Suppressor macrophage (primary cell): ENCODE data around the gene CALML4.
"Not testable (repeated sequence)": the region's sequence is repeated elsewhere in the genome, so short reads cannot be mapped to it uniquely, and the experiment has no call there.

Experiments
- DNase-seq, 4 experiments: peaks; one replicate each; pipeline ENCODE4 v3.0.0-alpha.2; 2020 to 2022

CALML4 gene

DNA sequence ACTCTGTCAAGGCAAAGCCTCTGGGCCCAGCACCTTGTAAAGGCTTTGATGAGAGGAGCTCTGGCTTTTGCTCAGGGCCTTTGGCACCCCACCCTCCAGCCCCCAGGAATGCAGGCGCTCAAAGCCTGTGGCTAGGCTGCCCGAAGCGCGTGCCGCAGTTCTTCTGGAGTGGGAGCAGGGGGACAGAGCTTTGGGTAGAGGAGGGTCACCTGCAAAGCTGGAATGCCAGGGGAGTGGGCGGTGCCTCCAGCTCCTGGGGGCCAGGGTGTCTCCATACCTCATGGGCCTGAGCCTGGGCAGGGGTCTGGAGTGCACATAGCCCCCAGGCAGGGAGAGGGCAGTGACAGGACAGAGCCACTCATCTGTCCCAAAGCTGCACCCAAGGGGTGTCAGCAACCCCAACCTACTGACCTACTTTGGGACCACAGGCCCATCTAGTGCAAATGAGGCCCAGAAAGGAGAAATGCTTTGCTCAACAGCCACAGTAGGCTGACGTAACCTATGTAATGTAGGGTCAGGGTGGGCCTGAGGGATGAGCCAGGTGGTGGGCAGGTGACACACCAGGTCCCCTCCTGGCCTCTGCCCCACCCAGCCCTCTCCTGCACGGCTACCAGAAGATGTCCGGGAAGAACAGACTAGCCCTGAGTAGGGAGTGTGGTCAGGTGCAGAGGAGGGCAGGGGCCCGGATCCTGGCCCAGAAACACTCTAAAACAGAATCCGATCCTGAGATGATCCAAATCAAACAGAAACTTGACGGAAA lies 2.2 kb upstream of the CALML4 start:
- no peak for DNase-seq

GRCh38 chr15:68206711-68207151 lies 1.6 kb upstream of the CALML4 start:
- DNase-seq = no peak

GRCh38 chr15:68205954-68206539 lies 915 bp upstream of the CALML4 start:
- DNase-seq = peak; percentile 90 to 97 (median 96)

DNA sequence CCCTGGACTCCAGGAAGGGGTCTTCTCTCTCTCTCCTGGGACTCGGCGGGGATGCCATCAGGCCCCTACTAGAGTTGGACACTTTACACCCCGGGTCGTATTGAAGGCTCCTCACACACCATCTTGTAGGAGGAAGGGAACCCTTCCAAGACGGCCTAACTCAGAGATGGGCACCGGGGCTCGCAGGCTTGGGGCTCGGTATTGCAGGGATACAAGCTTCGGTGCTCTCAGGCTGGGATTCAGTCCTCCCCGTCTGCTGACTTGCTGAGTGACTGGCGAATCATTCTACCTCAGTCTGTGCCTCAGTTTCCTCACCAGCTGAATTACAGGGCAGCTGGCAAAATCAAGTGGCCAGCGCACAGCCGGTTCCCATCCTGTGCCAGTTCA lies 419 bp upstream of the CALML4 start:
- DNase-seq = no peak

GRCh38 chr15:68204361-68204760 lies 771 bp downstream of the CALML4 start:
- no peak for DNase-seq

- no peak for DNase-seq
Observed at GRCh38 chr15:68203956-68204355, 1.2 kb downstream of the CALML4 start.

GRCh38 chr15:68203486-68203885 lies 1.6 kb downstream of the CALML4 start:
- no peak for DNase-seq

DNA sequence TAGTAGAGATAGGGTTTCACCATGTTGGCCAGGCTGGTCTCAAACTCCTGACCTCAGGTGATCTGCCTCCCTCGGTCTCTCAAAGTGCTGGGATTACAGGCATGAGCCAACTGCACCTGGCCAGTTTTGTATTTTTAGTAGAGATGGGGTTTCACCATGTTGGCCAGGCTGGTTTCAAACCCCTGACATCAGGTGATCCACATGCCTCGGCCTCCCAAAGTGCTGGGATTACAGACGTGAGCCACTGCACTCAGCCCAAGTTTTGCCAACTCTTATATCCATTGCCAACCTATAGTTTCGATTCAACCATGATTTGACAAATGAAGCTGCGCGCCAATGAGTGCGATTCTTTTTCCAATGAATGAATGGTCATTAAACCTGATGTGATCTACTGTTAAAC lies 2.1 kb downstream of the CALML4 start:
- DNase-seq = not testable (repeated sequence)

DNA sequence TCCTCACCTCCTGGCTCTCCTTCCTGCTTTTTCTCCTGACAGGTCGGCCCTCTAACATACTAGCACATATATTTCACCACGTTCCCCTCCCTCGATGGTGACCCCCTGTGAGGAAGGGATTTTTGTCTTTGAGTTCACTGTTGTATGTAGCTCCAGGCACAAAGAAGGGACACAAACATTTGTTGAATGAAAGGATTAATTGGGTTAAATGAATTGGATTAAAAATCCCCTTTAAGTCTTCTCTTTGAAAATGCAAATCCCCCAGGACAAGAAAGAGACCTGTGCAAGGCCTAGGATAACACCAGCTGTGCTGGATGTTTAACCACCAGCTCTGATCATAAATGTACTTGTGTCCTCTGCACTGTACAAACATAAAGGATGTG lies 3.3 kb downstream of the CALML4 start:
- no peak for DNase-seq

DNA sequence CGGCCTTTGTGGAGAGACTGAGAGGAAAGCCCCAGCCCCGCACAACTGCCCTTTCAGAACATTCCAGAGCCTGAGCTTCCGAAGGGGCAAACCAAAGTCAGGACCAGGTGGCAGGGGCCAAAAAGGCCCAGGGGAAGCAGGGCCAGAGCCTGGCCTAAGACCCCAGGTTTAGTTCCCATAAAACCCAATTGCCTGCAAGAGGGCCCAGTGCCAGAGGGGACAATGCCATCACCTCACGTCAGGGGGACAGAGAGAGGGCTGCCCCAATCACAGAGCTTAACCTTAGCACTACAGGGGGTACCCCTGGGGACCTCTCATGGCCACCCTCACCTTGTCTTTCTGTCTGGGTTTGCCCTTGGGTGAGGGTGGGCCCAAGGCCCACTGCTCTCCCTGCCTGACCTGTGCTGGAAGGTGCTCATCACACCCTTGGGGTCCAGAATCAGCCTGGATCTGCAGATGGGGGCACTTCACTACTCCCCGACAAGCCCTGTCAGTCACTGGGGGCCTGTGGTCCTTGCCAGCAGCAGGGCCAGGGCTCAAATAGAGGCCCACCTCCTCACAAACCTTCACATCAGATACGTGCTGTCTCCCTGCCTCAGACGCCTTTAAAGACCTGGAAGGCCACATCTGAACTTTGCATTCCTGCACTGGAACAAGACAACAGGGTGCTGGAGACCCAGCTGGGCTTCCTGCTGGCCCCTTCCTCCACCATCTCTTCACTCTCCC lies 3.8 kb downstream of the CALML4 start:
- DNase-seq = no peak

GRCh38 chr15:68200016-68200861 lies 4.9 kb downstream of the CALML4 start:
- no peak for DNase-seq

GRCh38 chr15:68199340-68199739 lies 5.8 kb downstream of the CALML4 start:
- DNase-seq = no peak

GRCh38 chr15:68197661-68198437 lies 7.3 kb downstream of the CALML4 start:
- DNase-seq = no peak

DNA sequence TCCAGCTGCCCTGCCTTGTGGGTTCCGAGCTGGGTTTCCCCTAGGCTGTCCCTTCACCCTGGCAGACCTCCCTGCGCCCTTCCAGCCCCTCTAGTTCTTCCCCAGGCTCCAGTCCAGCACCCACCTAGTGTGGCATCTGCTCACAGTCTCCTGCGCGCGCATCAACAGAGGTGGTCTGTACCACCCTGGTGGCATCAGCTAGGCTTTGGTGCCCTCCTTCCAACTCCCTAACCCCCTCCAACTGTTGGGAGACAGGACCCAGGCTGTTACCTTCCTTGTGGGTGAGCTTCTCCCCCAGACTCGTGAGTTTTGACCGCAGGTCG lies 8.0 kb downstream of the CALML4 start:
- no peak for DNase-seq

DNA sequence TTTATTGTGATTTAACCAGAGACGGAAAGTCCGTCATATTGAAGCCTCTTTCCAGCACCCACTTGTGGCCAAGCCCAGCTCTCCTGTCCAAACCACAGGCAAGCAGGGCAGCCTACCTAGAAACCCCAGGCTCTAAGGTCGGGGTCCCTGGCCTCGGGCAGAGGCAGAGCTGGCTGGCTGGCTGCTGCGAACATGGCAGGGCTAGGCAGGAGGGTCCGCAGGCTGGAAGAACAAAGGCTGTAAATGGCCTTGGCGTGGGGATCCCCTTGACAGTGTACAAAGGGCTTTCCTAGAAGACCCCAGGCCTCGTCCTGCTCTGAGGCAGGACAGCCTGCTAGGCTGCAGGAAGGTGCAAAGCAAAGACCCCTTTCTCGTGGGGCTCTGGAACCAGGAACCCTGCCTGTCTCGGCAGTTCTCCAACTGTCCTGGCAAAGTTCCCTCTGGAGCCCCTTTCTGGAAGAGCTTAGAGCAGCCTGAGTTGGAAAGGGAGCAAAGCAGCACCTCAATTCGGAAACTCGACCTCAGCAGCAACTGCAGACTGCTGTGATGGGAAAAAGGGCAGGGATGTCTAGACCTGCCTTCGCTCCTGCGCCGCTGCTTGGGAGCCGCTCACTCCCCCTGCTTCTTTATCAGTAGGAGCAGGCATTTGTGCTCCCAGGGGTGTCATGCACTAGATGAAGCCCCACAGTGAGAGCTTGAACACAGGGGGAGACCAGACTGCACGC lies 8.5 kb downstream of the CALML4 start:
- DNase-seq = no peak

DNA sequence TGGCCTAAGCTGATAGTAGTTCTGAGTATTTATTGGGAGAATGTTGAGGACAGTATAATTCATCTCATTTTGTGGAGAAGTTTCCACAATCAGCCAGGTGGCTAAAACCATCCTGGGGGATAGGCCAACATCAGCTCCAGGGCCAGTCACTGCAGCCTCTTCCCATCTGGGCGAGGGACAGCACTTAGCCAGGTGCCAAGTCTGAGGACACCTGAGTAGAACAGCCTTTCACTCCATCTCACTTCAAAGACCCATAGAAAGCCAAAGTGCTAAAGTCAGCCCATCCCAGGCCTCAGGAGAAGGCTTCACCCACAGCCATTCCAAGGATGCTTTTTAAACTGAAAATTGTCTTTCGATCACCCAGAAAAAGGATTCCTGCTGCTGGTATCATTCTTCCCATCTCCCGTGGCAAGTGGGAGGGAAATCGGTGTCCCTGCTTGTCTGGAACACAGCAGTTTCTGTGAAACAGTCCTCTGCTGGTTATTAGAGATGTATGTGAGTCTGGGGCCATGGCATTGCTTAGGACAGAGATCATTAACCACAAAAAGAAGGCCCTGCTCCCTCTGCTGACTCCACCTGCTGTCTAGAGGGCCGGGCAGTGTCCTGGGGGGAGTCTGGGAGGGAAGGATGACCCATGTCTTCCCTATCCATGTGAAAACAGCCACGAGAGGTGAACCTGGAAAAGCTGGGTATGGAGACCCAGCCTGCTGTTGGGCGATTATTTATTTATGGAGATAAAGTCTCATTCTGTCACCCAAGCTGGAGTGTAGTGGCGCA lies 9.6 kb downstream of the CALML4 start:
- DNase-seq = no peak

DNA sequence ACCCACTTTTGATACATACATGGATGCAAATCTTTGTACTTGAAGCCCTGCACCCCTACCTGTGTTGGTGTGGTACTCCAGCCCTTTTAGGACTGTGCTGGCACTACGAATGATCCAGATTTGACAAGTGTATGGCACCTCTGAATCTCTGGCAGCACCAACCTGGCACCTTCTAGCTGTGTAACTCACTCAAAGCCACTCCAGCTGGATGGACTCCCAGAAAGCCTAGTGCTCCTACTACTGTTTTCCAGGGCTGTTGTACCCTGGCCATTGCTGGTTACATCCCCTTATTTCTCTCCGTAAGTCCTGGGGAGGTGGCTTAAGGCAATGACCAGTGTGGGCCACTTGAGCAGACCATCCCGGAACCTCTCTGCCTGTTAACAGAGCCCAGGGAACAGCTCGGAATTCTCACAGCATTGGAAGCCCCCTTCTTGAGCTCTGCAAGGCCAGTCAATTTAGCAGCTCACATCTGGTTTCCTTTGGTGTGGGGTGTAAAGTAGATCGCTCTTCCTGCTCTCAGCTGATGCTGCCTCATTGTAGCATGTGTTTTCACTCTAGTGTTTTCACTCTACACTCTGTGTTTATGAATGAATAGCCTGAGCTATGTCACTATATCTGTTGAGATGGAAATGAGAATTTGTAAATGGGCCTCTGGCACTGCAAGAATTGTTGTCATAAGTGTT lies 12.2 kb downstream of the CALML4 start:
- no peak for DNase-seq

DNA sequence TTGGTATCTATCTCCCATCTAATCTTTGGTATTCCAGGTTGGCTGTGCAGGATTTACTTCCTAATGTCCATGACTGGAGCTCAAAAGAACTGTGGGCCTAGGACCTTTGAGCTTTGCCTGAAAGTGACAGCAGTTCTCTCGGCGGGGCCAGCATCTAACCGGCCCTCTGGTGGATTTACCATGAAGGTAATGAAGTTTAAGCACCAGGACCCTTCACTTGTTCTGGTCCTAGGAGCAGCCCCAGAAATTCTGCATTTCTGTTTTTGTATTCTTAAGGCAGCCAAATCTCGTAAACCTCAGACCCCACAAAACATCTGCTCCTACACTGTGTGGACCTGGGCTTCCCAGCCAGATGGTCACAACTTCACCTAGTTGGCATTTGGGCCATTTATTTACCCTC lies 13.0 kb downstream of the CALML4 start:
- no peak for DNase-seq

GRCh38 chr15:68191555-68191954 lies 13.6 kb downstream of the CALML4 start:
- no peak for DNase-seq

DNA sequence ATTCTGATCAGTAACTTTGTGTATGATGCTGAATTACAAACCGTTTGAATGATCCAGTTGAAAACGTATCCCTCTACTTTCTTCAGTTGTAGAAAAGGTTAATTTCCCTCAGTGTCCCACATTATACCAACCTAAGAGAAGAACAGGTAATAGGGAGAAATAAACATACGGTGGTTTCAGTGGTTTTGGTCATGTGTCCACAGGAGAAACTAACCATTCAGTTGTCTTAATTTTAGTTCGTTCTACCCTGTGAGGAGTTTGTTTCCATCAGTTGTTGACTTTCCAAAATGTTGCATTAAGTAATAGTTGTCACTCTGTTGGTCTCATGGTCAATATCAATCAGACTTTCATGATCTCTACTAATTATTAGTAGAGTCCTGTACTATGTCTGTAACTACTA lies 15.1 kb downstream of the CALML4 start:
- DNase-seq = no peak
